HFFc6 (cell line): Measurements from ENCODE around the gene GZMM. TPM values are rescaled to one million over a fixed set of nuclear protein-coding genes. Genes with fewer than 3 reads are reported as not detected.

ENCODE experiments used
- DNase-seq: peaks from one replicate; pipeline ENCODE4 v3.0.0-alpha.2; 2018
- H3K27ac Mint-ChIP-seq: 2 replicates; pipeline ENCODE4 v1.8.0; 2020; ENCODE audit warnings: mild to moderate bottlenecking, mixed read lengths
- H3K27me3 Mint-ChIP-seq: 2 replicates; pipeline ENCODE4 v1.8.0; 2021; ENCODE audit warnings: mild to moderate bottlenecking, moderate library complexity, mixed read lengths; ENCODE audit not compliant: insufficient read depth
- H3K36me3 Mint-ChIP-seq: 2 replicates; pipeline ENCODE4 v1.8.0; 2021; ENCODE audit warnings: low read depth, mixed read lengths
- H3K4me1 Mint-ChIP-seq: 2 replicates; pipeline ENCODE4 v1.8.0; 2020; ENCODE audit warnings: low read depth, mixed read lengths
- H3K4me3 Mint-ChIP-seq: 2 replicates; pipeline ENCODE4 v1.8.0; 2020; ENCODE audit warnings: mild to moderate bottlenecking, moderate library complexity, mixed read lengths
- H3K9me3 Mint-ChIP-seq: 2 replicates; pipeline ENCODE4 v1.8.0; 2020; ENCODE audit warnings: mild to moderate bottlenecking, mixed read lengths
- CTCF ChIP-seq: fragments of 200-600 bp; sonication (generic); IDR thresholded peaks from 2 replicates; pipeline ENCODE4 v1.5.0; 2021; ENCODE audit warnings: antibody characterized with exemption, mild to moderate bottlenecking
- total RNA-seq, 6 experiments: library from RNA; stranded (reverse); fragmentation: NEBNext Ultra II Directional; extraction: Animal tissue kit (Norgen Biotek cat#: 25700); gene quantifications; 2 replicates in 1 of 6; 3 replicates in 5 of 6; pipeline ENCODE4 v1.2.3, GENCODE V29; 2021

The GZMM gene
- total RNA-seq, 6 experiments from 2014 or later = 0.24 TPM; not detected in 5

- Mint-ChIP-seq H3K36me3 (peaks cover 9% of the 10 kb centered on the region), H3K4me1 (no peaks in the 10 kb centered on the region), H3K4me3 (no peak overlapping the region), H3K27me3 (peaks cover 1% of the 10 kb centered on the region; the same call in 1 of the 2 replicates), H3K9me3 (no peaks in the 10 kb centered on the region; the same call in 1 of the 2 replicates), H3K27ac (no peak overlapping the region)
- TF ChIP-seq CTCF = no peak
- no peak for DNase-seq
Observed at GRCh38 chr19:522726-523125, 21.1 kb upstream of the GZMM start.

DNA sequence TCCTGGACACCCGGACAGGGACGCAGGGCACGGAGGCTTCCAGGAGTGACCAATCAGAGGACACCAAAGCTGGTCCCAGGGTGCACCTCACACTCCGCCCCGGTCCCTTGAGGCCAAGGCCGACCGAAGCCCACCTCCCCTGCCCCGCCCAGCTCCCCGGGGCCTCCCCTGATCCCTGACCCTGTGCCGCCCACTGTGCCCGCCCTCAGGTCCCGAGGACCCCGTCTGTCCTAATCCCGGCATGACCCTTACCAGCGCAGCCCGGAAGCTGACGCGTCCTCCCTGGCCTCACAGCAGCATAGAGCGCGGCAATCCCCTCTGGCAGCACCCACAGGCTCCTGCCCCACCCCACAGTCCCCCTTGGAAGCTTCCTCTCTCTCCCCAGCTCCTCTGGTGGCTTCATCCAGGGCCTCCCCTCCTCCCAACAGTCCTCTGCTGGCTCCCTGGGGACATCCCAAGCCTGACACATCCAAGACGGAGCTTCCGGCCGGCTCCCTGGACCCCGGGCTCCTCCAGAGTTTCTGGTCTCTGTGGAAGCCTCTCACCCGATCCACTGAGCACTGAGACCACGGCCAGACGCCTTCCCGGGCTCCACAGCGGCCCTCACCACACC, 19.7 kb upstream of the GZMM start:
- Mint-ChIP-seq H3K27ac (peak overlapping the region; percentile 43; the same call in 1 of the 2 replicates), H3K27me3 (peaks cover 1% of the 10 kb centered on the region; the same call in 1 of the 2 replicates), H3K36me3 (peaks cover 9% of the 10 kb centered on the region), H3K4me1 (no peaks in the 10 kb centered on the region), H3K4me3 (peak overlapping the region; percentile 42), H3K9me3 (no peaks in the 10 kb centered on the region; the same call in 1 of the 2 replicates)
- TF ChIP-seq CTCF = no peak
- peak; percentile 21 for DNase-seq

DNA sequence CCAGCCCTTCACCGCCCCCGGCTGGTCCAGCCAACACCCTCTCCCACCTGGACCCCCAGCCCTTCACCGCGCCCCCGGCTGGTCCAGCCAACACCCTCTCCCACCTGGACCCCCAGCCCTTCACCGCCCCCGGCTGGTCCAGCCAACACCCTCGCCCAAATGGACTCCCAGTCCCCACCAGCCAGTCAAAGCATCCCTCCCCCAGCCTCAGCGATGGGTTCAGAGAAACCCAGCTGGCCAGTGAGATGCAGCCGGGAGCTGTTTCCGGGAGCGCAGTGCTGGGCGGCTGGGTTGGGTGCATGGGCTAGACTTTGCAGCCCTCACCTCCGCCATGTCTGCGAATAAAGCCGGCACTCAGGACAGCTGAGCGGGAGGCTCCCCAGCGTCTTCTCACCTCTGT, 18.8 kb upstream of the GZMM start:
- peaks cover 9% of the 10 kb centered on the region for H3K36me3 Mint-ChIP-seq

GRCh38 chr19:525857-526419, 17.9 kb upstream of the GZMM start:
- H3K27me3 Mint-ChIP-seq = peaks cover 1% of the 10 kb centered on the region; the same call in 1 of the 2 replicates
- no peak for DNase-seq
- H3K36me3 Mint-ChIP-seq = peaks cover 6% of the 10 kb centered on the region
- no peak overlapping the region for H3K27ac Mint-ChIP-seq
- H3K4me3 Mint-ChIP-seq = no peak overlapping the region
- H3K4me1 Mint-ChIP-seq = no peaks in the 10 kb centered on the region
- TF ChIP-seq CTCF = no peak
- H3K9me3 Mint-ChIP-seq = no peaks in the 10 kb centered on the region; the same call in 1 of the 2 replicates

More for the DNA sequence above, 18.8 kb upstream of the GZMM start:
- no peak for DNase-seq
- Mint-ChIP-seq H3K4me3 (no peak overlapping the region), H3K9me3 (no peaks in the 10 kb centered on the region; the same call in 1 of the 2 replicates), H3K4me1 (no peaks in the 10 kb centered on the region), H3K27me3 (peaks cover 1% of the 10 kb centered on the region; the same call in 1 of the 2 replicates), H3K27ac (no peak overlapping the region)
- no peak for TF ChIP-seq CTCF

DNA sequence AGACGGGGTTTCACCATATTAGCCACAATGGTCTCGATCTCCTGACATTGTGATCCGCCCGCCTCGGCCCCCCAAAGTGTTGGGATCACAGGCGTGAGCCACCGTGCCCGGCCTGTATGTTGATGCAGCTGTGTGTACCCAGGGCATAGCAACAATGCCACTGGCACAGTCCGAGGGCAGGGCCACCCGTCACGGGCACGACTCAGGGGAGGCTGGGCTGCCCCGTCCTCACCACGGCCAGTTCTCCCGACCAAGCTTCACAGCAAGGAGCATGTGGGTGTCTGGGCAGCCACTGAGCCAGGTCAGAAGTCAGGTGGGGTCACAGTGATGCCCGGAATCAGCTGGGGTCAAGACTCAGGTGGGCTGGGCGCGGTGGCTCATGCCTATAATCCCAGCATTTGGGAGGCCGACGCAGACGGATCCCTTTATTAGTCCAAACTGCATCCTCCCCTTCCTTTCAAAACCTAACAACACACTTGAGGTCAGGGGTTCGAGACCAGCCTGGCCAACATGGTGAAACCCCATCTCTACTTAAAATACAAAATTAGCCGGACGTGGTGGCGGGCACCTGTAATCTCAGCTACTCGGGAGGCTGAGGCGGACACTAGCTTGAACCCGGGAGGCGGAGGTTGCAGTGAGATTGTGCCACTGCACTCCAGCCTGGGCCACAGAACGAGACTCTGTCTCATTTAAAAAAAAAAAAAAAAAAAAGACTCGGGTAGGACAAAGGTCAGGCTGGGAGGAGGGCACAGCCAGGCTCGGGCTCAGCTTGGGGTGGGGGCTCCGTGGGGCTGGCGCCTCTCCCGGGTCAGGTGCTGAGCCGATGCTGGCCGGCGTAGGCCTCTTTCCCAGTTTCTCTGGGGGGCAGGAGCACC, 13.5 kb upstream of the GZMM start:
- no peak for DNase-seq
- H3K4me3 Mint-ChIP-seq = peak overlapping the region; percentile 82
- H3K27me3 Mint-ChIP-seq = peaks cover 1% of the 10 kb centered on the region; the same call in 1 of the 2 replicates
- H3K36me3 Mint-ChIP-seq = no peaks in the 10 kb centered on the region
- TF ChIP-seq CTCF = no peak
- peaks cover 15% of the 10 kb centered on the region for H3K4me1 Mint-ChIP-seq
- H3K9me3 Mint-ChIP-seq = no peaks in the 10 kb centered on the region
- H3K27ac Mint-ChIP-seq = peak overlapping the region; percentile 54; the same call in 1 of the 2 replicates
